SH-SY5Y (cell line): ENCODE results near the gene RPS19BP1.

Source experiments
- GATA2 ChIP-seq: IDR thresholded peaks from 2 replicates; pipeline ENCODE4 v1.6.1; 2011; ENCODE audit warnings: mild to moderate bottlenecking, low read depth, low read length
- GATA3 ChIP-seq: IDR thresholded peaks from 2 replicates; pipeline ENCODE4 v1.6.1; 2011; ENCODE audit warnings: low read depth, mild to moderate bottlenecking, low read length, moderate library complexity

RPS19BP1 gene

DNA sequence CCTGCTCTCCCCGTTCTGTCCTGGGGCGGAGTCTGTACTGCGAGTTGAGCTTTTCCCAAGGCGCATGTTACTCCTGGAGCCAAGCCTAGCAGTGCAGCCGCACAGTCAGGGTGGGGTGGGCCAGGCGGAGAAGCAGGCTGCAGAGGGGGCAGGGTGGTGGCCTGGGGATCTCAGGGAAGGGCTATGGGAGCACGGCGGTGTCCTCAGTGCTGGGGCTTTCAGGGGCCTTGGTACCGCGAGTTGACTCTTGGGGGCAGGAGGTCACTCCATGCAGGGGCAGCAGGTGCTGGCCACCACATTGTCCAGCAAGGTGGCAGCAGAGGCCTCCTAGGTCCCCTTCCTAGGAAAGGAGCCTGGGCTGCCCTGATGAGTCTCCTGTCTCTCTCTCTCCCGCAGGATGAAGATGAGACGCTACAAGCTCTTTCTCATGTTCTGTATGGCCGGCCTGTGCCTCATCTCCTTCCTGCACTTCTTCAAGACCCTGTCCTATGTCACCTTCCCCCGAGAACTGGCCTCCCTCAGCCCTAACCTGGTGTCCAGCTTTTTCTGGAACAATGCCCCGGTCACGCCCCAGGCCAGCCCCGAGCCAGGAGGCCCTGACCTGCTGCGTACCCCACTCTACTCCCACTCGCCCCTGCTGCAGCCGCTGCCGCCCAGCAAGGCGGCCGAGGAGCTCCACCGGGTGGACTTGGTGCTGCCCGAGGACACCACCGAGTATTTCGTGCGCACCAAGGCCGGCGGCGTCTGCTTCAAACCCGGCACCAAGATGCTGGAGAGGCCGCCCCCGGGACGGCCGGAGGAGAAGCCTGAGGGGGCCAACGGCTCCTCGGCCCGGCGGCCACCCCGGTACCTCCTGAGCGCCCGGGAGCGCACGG lies 45.4 kb downstream of the RPS19BP1 start:
- TF ChIP-seq GATA2 (no peak), GATA3 (no peak)

DNA sequence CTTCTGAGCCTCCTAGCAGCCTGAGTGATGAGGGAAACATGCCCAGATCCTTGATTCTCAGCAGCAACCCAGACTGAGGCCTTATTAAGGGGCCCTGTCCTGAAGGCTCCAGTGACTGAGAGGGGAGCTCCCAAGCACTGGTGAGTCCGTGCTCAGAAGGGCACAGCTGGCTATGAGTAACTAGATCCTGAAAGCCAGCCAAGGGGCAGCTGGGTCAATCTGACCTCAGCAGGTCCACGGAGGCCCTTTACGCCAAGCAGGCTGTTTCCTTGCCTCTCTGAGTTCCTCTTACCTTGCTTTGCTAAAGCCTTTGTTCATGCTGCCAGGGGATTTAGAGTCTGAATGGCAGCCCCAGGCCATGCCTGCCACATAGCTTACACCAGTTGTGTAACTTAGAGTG lies 49.8 kb downstream of the RPS19BP1 start:
- TF ChIP-seq GATA3, result no peak
- no peak for TF ChIP-seq GATA2

DNA sequence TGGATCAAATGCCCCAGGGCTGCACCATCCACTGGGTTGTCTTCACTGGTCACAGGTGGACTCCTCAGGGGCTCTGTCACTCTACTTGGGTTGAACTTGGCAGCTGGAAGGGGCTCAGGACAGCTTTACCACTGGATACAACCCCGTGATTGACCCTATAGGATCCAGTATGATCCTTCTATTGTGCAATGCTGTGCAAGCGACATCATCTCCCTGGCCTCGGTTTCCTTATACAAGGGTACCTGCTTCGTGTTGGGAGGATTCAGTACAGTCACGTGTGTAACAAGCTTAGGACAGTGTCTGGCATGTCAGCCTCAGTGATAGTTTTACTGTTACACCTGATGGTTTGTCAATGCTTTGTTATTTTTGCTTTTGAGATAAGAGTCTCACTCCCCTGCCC lies 51.0 kb downstream of the RPS19BP1 start:
- TF ChIP-seq GATA2, result no peak
- no peak for TF ChIP-seq GATA3

DNA sequence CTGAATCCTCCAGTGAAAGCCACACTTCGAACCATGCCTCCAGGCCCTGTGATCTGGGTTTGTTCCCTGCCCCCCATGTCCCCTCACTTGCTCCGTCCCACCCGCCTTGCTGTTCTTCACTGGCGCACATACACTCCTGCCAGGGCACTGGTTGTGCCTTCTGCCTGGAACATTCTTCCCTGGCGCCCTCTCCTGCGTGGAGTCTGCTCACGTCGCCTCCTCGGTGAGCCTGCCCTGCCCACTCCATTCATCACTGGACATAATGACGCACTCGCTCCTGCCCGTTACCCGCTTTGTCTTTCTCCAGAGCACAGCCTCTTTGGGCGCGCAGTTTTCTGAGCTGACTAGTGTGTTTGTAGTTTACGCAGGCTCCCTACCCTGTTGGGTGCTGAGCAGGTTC lies 51.5 kb downstream of the RPS19BP1 start:
- TF ChIP-seq GATA3, result no peak
- TF ChIP-seq GATA2, result no peak

DNA sequence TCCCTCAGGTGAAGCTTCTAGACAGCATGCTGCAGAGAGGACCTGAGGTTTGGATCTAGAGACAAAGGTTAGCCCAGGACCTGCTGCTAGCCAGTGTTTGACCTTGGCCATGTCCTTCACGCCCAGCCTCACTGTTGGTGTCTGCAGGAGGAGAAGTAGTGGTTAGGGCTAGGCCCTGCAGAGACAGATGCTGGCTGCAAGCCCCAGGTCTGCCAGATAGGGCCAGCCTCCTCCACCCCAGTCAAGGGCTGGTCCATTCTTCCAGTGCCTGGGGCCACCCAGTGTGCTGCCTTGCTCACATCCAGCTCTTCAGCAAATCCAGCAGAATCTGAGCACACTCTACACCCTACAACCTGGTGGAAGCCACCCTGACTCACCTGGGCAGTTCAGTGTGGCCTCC lies 52.0 kb downstream of the RPS19BP1 start:
- TF ChIP-seq GATA2 (no peak), GATA3 (no peak)

DNA sequence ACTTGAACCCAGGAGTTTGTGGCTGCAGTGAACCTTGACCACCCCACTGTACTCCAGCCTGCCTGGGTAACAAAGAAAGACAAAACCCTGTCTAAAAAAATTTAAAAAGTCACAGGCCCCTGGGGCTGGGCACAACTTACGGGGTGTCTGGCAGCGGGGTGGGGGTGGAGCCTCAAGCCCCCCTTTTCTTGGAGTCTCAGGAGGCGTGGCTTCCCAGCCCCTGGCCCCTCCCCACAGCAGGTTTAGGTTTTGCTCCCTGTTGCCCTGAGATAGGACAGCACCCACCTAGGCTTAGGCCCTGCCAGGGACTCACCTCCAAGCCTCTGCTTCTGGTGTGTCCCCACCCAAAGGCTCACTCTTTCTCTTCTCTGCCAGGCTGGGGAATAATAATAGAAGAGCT lies 53.3 kb downstream of the RPS19BP1 start:
- TF ChIP-seq GATA3 (no peak), GATA2 (no peak)
